CD14-positive monocyte (primary cell): ENCODE data around the gene CCDC82. TPM values are rescaled to one million over a fixed set of nuclear protein-coding genes. Genes with fewer than 3 reads are reported as not detected.

Source experiments
- DNase-seq, 3 donors: peaks; one replicate each; pipeline ENCODE4 v3.0.0-alpha.2; 2011 to 2022
- H2AFZ ChIP-seq: 2 replicates; pipeline ENCODE4 v1.6.0; 2012; ENCODE audit warnings: mild to moderate bottlenecking, low read depth, low read length, inconsistent platforms; ENCODE audit not compliant: insufficient read depth, poor library complexity, severe bottlenecking
- H3K27ac ChIP-seq, 2 donors: 1 replicate in 1 of 2; 2 replicates in 1 of 2; pipeline ENCODE4 v1.5.1; 2012 to 2013; ENCODE audit warnings: low read length in 2 of 2, control low read depth in 1 of 2, inconsistent platforms in 1 of 2, low read depth in 1 of 2, mild to moderate bottlenecking in 1 of 2
- H3K27me3 ChIP-seq, 2 donors: one replicate each; pipeline versions ENCODE4 v1.6.0 to v1.6.1; 2011 to 2013; ENCODE audit warnings: low read length in 2 of 2; ENCODE audit not compliant: control insufficient read depth in 2 of 2, insufficient read depth in 2 of 2
- H3K36me3 ChIP-seq, 2 donors: replicated peaks in 1 of 2; 1 replicate in 1 of 2; 2 replicates in 1 of 2; pipeline versions ENCODE4 v1.5.1 to v1.6.1; 2012 to 2013; ENCODE audit warnings: low read length in 2 of 2, control low read depth in 1 of 2, inconsistent platforms in 1 of 2, mild to moderate bottlenecking in 1 of 2; ENCODE audit not compliant: insufficient read depth in 2 of 2, control insufficient read depth in 1 of 2
- H3K4me1 ChIP-seq, 2 donors: 1 replicate in 1 of 2; 2 replicates in 1 of 2; pipeline versions ENCODE4 v1.5.1 to v1.6.1; 2012 to 2013; ENCODE audit warnings: low read length in 2 of 2, control low read depth in 1 of 2, inconsistent platforms in 1 of 2, mild to moderate bottlenecking in 1 of 2, moderate library complexity in 1 of 2; ENCODE audit not compliant: insufficient read depth in 2 of 2, control insufficient read depth in 1 of 2
- H3K4me2 ChIP-seq: replicated peaks from 2 replicates; pipeline ENCODE3; 2012; ENCODE audit warnings: low read length, moderate library complexity, mild to moderate bottlenecking; ENCODE audit not compliant: poor library complexity, severe bottlenecking; ENCODE audit errors: extremely low read depth
- H3K4me3 ChIP-seq, 3 experiments: fragments of 200-600 bp in 1 of 3; sonication (generic) in 1 of 3; replicated peaks in 1 of 3; 1 replicate in 2 of 3; 2 replicates in 1 of 3; pipeline ENCODE4 v1.5.1; 2011 to 2013; ENCODE audit warnings: low read length in 3 of 3, mild to moderate bottlenecking in 3 of 3, control low read depth in 2 of 3, low read depth in 2 of 3, inconsistent platforms in 1 of 3, moderate library complexity in 1 of 3
- H3K79me2 ChIP-seq: 2 replicates; pipeline ENCODE4 v1.6.0; 2012; ENCODE audit warnings: mild to moderate bottlenecking, control low read depth, inconsistent platforms, low read length, moderate library complexity; ENCODE audit not compliant: insufficient read depth
- H3K9ac ChIP-seq: 2 replicates; pipeline ENCODE4 v1.6.0; 2017; ENCODE audit warnings: low read length, mild to moderate bottlenecking; ENCODE audit not compliant: insufficient read depth, poor library complexity, severe bottlenecking
- H3K9me3 ChIP-seq, 2 donors: replicated peaks in 1 of 2; 1 replicate in 1 of 2; 2 replicates in 1 of 2; pipeline versions ENCODE4 v1.5.1 to v1.6.1; 2012 to 2013; ENCODE audit warnings: low read length in 2 of 2, control low read depth in 1 of 2; ENCODE audit not compliant: control insufficient read depth in 1 of 2, insufficient read depth in 1 of 2
- H4K20me1 ChIP-seq: 2 replicates; pipeline ENCODE4 v1.6.0; 2012; ENCODE audit warnings: mild to moderate bottlenecking, low read length, control low read depth, moderate library complexity; ENCODE audit not compliant: insufficient read depth
- H3K27ac Mint-ChIP-seq, 7 donors: one replicate each; pipeline ENCODE4 v1.8.0; 2020; ENCODE audit warnings: mild to moderate bottlenecking in 7 of 7, mixed read lengths in 7 of 7, moderate library complexity in 6 of 7, inconsistent platforms in 2 of 7
- H3K27me3 Mint-ChIP-seq, 3 donors: one replicate each; pipeline ENCODE4 v1.8.0; 2021 to 2022; ENCODE audit warnings: low read depth in 3 of 3, mild to moderate bottlenecking in 3 of 3, mixed read lengths in 3 of 3, moderate library complexity in 3 of 3, inconsistent platforms in 1 of 3
- H3K36me3 Mint-ChIP-seq, 2 donors: one replicate each; pipeline ENCODE4 v1.8.0; 2020; ENCODE audit warnings: mixed read lengths in 2 of 2, inconsistent platforms in 1 of 2, mild to moderate bottlenecking in 1 of 2
- H3K4me1 Mint-ChIP-seq: one replicate; pipeline ENCODE4 v1.8.0; 2020; ENCODE audit warnings: mild to moderate bottlenecking, mixed read lengths
- H3K4me3 Mint-ChIP-seq, 2 donors: one replicate each; pipeline ENCODE4 v1.8.0; 2020; ENCODE audit warnings: mild to moderate bottlenecking in 2 of 2, mixed read lengths in 2 of 2, moderate library complexity in 1 of 2
- H3K9me3 Mint-ChIP-seq, 7 donors: one replicate each; pipeline ENCODE4 v1.8.0; 2020 to 2022; ENCODE audit warnings: mixed read lengths in 7 of 7, mild to moderate bottlenecking in 6 of 7, moderate library complexity in 6 of 7, inconsistent platforms in 2 of 7
- CTCF ChIP-seq: fragments of 200-600 bp; IDR thresholded peaks from one replicate; pipeline ENCODE4 v1.8.0; 2022; ENCODE audit warnings: antibody characterized with exemption, mild to moderate bottlenecking
- WGBS: methylation state at CpG from one replicate; pipeline ENCODE4 v1.1.5; 2013; ENCODE audit warnings: missing lambda C conversion rate; ENCODE audit not compliant: insufficient coverage; 5-methylcytosine and 5-hydroxymethylcytosine counted together
- intact Hi-C, 2 donors: fragments of 100-400 bp; cut with micrococcal nuclease; formaldehyde crosslinking; loops; one replicate each; pipeline versions ENCODE4 v1.15.0 to v1.15.1; 2023
- polyA plus RNA-seq, 3 donors: library from polyadenylated mRNA; depleted of rRNA in 1 of 3; unstranded in 2 of 3; stranded (reverse) in 1 of 3; fragments of 300-500 nt in 2 of 3; fragments of >200 nt in 1 of 3; fragmentation: Illumina TruSeq in 2 of 3; gene quantifications; 1 replicate in 2 of 3; 2 replicates in 1 of 3; pipeline ENCODE4 v1.2.3, GENCODE V29; 2012 to 2021

Gene CCDC82
- polyA plus RNA-seq, 3 donors: 10.7 to 18.2 (median 12.2) TPM

- peak overlapping the region in 2 of 7 donors; percentile 2 to 29 for H3K27ac Mint-ChIP-seq
- H3K79me2 ChIP-seq: no peaks in the 10 kb centered on the region
- no peak for TF ChIP-seq CTCF
- H2AFZ ChIP-seq: no peak overlapping the region
- DNase-seq: no peak
- H3K36me3 Mint-ChIP-seq: peaks cover 15 to 19% of the 10 kb centered on the region in 2 donors
- peak overlapping the region in 1 of 2 donors; percentile 14 for H3K4me3 Mint-ChIP-seq
- 51% methylated on average over 6 of the region's 6 CpGs for WGBS
- H3K36me3 ChIP-seq: no peaks in the 10 kb centered on the region
- no peak overlapping the region for H3K4me2 ChIP-seq
- peaks cover 0 to 1% (median 0%) of the 10 kb centered on the region in 3 donors for H3K27me3 Mint-ChIP-seq
- no peaks in the 10 kb centered on the region for H3K9me3 ChIP-seq
- no peak overlapping the region for H3K4me3 ChIP-seq
- peaks cover 49% of the 10 kb centered on the region for H3K4me1 Mint-ChIP-seq
- no peaks in the 10 kb centered on the region for H3K9me3 Mint-ChIP-seq
- H3K4me1 ChIP-seq: peaks cover 31 to 48% of the 10 kb centered on the region in 2 donors
- peaks cover 17% of the 10 kb centered on the region for H4K20me1 ChIP-seq
- no peak overlapping the region for H3K9ac ChIP-seq
- intact Hi-C loops: no loop called here
- H3K27me3 ChIP-seq: no peaks in the 10 kb centered on the region
- no peak overlapping the region for H3K27ac ChIP-seq
Observed at GRCh38 chr11:96313163-96313562, 76.5 kb downstream of the CCDC82 start.

- H3K79me2 ChIP-seq: no peaks in the 10 kb centered on the region
- DNase-seq: no peak
- H3K4me3 ChIP-seq: no peak overlapping the region
- Mint-ChIP-seq H3K27me3 (no peaks in the 10 kb centered on the region), H3K27ac (no peak overlapping the region), H3K9me3 (no peaks in the 10 kb centered on the region), H3K4me1 (peaks cover 53% of the 10 kb centered on the region), H3K4me3 (no peak overlapping the region), H3K36me3 (peaks cover 7 to 9% of the 10 kb centered on the region in 2 donors)
- H3K27me3 ChIP-seq: no peaks in the 10 kb centered on the region
- no peak overlapping the region for H2AFZ ChIP-seq
- no CpG with 5 or more reads among the region's 2 CpGs for WGBS
- no peak overlapping the region for H3K9ac ChIP-seq
- peaks cover 24 to 43% of the 10 kb centered on the region in 2 donors for H3K4me1 ChIP-seq
- no peaks in the 10 kb centered on the region for H3K36me3 ChIP-seq
- H3K9me3 ChIP-seq: no peaks in the 10 kb centered on the region
- intact Hi-C loops: no loop called here
- H3K27ac ChIP-seq: no peak overlapping the region
- no peak for TF ChIP-seq CTCF
- no peak overlapping the region for H3K4me2 ChIP-seq
- H4K20me1 ChIP-seq: peaks cover 20% of the 10 kb centered on the region
Observed at GRCh38 chr11:96311120-96311568, 78.6 kb downstream of the CCDC82 start.
